ENCODE data around the gene SMAD7.

- no peak for TF ChIP-seq POLR2A (IDR thresholded peaks at IDR 0.05; ENCODE audit: low read length)
- no peak for TF ChIP-seq GATA1 (IDR thresholded peaks at IDR 0.05; ENCODE audit: low read depth, low read length)
Observed at GRCh38 chr18:48947560-48947959, 3.2 kb downstream of the SMAD7 start.
